ENCODE results near the gene EEF1AKMT1. TPM values are rescaled to one million over a fixed set of nuclear protein-coding genes. Genes with fewer than 3 reads are reported as not detected.
A peak's percentile ranks its signal among the peaks of the same experiment; 100 is the strongest.

Gene EEF1AKMT1
- total and polyA plus RNA-seq, 4 donors: 13.1 to 20.8 (median 18.4) TPM

GRCh38 chr13:20714161-20714560 is 59.6 kb downstream of the EEF1AKMT1 start:
- Histone ChIP-seq H3K4me1 (ENCODE audit: control insufficient read depth, insufficient read depth, low read length) (peaks cover 32% of the 10 kb centered on the region), H3K27ac (ENCODE audit: low read depth, low read length) (peak overlapping the region; percentile 35)

DNA sequence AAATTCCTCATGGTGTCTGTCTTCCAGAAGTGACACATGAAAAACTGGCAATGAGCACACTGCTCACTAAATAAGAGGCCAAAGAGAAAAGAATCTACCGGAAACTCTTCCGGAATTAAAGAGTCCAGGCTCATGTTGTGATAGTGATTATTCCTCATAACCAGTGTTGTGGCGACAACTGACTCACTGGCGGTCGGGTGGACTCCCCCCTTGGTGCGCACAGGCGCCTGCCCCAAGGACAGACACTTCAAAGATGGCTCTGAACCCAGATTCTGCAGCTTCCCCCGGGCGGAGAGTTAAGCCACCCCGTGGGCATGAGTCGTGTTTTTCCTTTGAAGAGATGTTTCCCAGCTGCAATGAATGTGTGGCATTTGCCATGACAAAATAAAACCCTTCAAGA is 60.0 kb downstream of the EEF1AKMT1 start:
- H3K27me3 ChIP-seq (ENCODE audit: control insufficient read depth, insufficient read depth, low read length): no peaks in the 10 kb centered on the region
- peak in 1 of 6 donors; percentile 27 for DNase-seq (ENCODE audit: low read depth in 4 of 6, low spot score in 6 of 6)
- H3K4me3 ChIP-seq (ENCODE audit: low read depth, low read length): no peak overlapping the region
- WGBS (ENCODE audit: insufficient coverage): 40% methylated on average over 5 of the region's 11 CpGs
- H3K36me3 ChIP-seq (ENCODE audit: control insufficient read depth, insufficient read depth, low read length): peaks cover 16% of the 10 kb centered on the region
- H3K27ac ChIP-seq (ENCODE audit: low read depth, low read length): peak overlapping the region; percentile 1
- peaks cover 32% of the 10 kb centered on the region for H3K4me1 ChIP-seq (ENCODE audit: control insufficient read depth, insufficient read depth, low read length)
- H3K9me3 ChIP-seq (ENCODE audit: control insufficient read depth, insufficient read depth, low read length): no peaks in the 10 kb centered on the region

More at GRCh38 chr13:20714161-20714560, 59.6 kb downstream of the EEF1AKMT1 start:
- 54% methylated on average over 8 of the region's 8 CpGs for WGBS (ENCODE audit: insufficient coverage)
- Histone ChIP-seq H3K4me3 (ENCODE audit: low read depth, low read length) (no peak overlapping the region), H3K9me3 (ENCODE audit: control insufficient read depth, insufficient read depth, low read length) (no peaks in the 10 kb centered on the region), H3K27me3 (ENCODE audit: control insufficient read depth, insufficient read depth, low read length) (no peaks in the 10 kb centered on the region), H3K36me3 (ENCODE audit: control insufficient read depth, insufficient read depth, low read length) (peaks cover 20% of the 10 kb centered on the region)
- no peak for DNase-seq (ENCODE audit: low read depth in 4 of 6, low spot score in 6 of 6)

- Histone ChIP-seq H3K9me3 (ENCODE audit: control insufficient read depth, insufficient read depth, low read length) (no peaks in the 10 kb centered on the region), H3K36me3 (ENCODE audit: control insufficient read depth, insufficient read depth, low read length) (peaks cover 8% of the 10 kb centered on the region), H3K27me3 (ENCODE audit: control insufficient read depth, insufficient read depth, low read length) (no peaks in the 10 kb centered on the region), H3K4me1 (ENCODE audit: control insufficient read depth, insufficient read depth, low read length) (peaks cover 32% of the 10 kb centered on the region), H3K4me3 (ENCODE audit: low read depth, low read length) (no peak overlapping the region), H3K27ac (ENCODE audit: low read depth, low read length) (peak overlapping the region; percentile 40)
- WGBS (ENCODE audit: insufficient coverage): 33% methylated on average over 5 of the region's 11 CpGs
- DNase-seq (ENCODE audit: low read depth in 4 of 6, low spot score in 6 of 6): peak in 1 of 6 donors; percentile 26
Measured at GRCh38 chr13:20713014-20713376, 60.8 kb downstream of the EEF1AKMT1 start.

- WGBS (ENCODE audit: insufficient coverage): 63% methylated on average over 3 of the region's 13 CpGs
- H3K36me3 ChIP-seq (ENCODE audit: control insufficient read depth, insufficient read depth, low read length): peaks cover 8% of the 10 kb centered on the region
- DNase-seq (ENCODE audit: low read depth in 4 of 6, low spot score in 6 of 6): no peak
- H3K27me3 ChIP-seq (ENCODE audit: control insufficient read depth, insufficient read depth, low read length): no peaks in the 10 kb centered on the region
- no peaks in the 10 kb centered on the region for H3K9me3 ChIP-seq (ENCODE audit: control insufficient read depth, insufficient read depth, low read length)
- no peak overlapping the region for H3K27ac ChIP-seq (ENCODE audit: low read depth, low read length)
- H3K4me3 ChIP-seq (ENCODE audit: low read depth, low read length): no peak overlapping the region
- H3K4me1 ChIP-seq (ENCODE audit: control insufficient read depth, insufficient read depth, low read length): peaks cover 20% of the 10 kb centered on the region
Measured at GRCh38 chr13:20711301-20712044, 62.3 kb downstream of the EEF1AKMT1 start.

GRCh38 chr13:20709782-20710181 is 64.0 kb downstream of the EEF1AKMT1 start:
- 63% methylated on average over 3 of the region's 4 CpGs for WGBS (ENCODE audit: insufficient coverage)

DNA sequence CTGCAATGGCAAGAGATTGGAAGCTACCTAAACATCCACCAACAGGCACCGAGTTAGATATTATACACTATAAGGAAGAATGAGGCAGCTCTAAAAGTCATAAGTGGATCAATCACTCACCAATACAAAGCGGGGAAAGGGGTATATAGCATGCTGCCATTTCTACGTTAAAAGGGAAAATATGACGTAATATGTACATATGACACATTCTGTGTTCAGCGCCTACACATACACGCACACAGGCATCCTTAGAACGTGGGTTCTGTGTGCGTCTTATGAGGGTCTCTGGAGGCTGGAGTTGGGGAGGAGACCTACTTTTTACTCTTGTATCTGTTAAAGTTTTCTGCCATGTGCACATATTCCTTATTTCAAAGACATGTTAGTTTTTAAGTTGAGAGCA is 64.4 kb downstream of the EEF1AKMT1 start:
- DNase-seq (ENCODE audit: low read depth in 4 of 6, low spot score in 6 of 6): no peak
- WGBS (ENCODE audit: insufficient coverage): 88% methylated on average over 5 of the region's 8 CpGs
- Histone ChIP-seq H3K27me3 (ENCODE audit: control insufficient read depth, insufficient read depth, low read length) (no peaks in the 10 kb centered on the region), H3K27ac (ENCODE audit: low read depth, low read length) (no peak overlapping the region), H3K36me3 (ENCODE audit: control insufficient read depth, insufficient read depth, low read length) (peaks cover 11% of the 10 kb centered on the region), H3K4me1 (ENCODE audit: control insufficient read depth, insufficient read depth, low read length) (peaks cover 20% of the 10 kb centered on the region), H3K9me3 (ENCODE audit: control insufficient read depth, insufficient read depth, low read length) (no peaks in the 10 kb centered on the region), H3K4me3 (ENCODE audit: low read depth, low read length) (no peak overlapping the region)

More at GRCh38 chr13:20709782-20710181, 64.0 kb downstream of the EEF1AKMT1 start:
- H3K4me1 ChIP-seq (ENCODE audit: control insufficient read depth, insufficient read depth, low read length): peaks cover 22% of the 10 kb centered on the region
- no peaks in the 10 kb centered on the region for H3K27me3 ChIP-seq (ENCODE audit: control insufficient read depth, insufficient read depth, low read length)
- peaks cover 11% of the 10 kb centered on the region for H3K36me3 ChIP-seq (ENCODE audit: control insufficient read depth, insufficient read depth, low read length)
- H3K4me3 ChIP-seq (ENCODE audit: low read depth, low read length): no peak overlapping the region
- no peaks in the 10 kb centered on the region for H3K9me3 ChIP-seq (ENCODE audit: control insufficient read depth, insufficient read depth, low read length)
- DNase-seq (ENCODE audit: low read depth in 4 of 6, low spot score in 6 of 6): no peak
- H3K27ac ChIP-seq (ENCODE audit: low read depth, low read length): no peak overlapping the region

DNA sequence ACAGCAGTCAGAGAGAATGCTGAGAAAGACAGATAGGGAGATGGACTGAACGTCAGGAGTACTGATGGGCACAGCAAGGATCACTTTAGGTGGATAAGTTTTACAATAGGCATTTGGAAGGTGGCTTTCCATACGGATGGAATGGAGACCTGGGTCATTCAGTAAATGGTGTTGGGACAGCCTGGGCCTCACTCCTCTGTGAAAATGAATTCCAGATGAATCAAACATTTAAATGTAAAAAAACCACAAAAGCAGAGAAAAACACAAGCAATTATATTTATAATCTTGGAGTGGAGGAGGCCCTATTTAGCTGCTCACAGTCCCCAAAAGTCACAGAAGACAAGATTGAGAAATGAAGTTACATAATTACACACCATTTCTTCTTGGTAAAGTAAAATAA is 65.5 kb downstream of the EEF1AKMT1 start:
- no peak for DNase-seq (ENCODE audit: low read depth in 4 of 6, low spot score in 6 of 6)
- 60% methylated on average over 1 of the region's 2 CpGs for WGBS (ENCODE audit: insufficient coverage)
- H3K27ac ChIP-seq (ENCODE audit: low read depth, low read length): no peak overlapping the region
- no peak overlapping the region for H3K4me3 ChIP-seq (ENCODE audit: low read depth, low read length)
- peaks cover 13% of the 10 kb centered on the region for H3K4me1 ChIP-seq (ENCODE audit: control insufficient read depth, insufficient read depth, low read length)
- no peaks in the 10 kb centered on the region for H3K9me3 ChIP-seq (ENCODE audit: control insufficient read depth, insufficient read depth, low read length)
- H3K36me3 ChIP-seq (ENCODE audit: control insufficient read depth, insufficient read depth, low read length): peaks cover 11% of the 10 kb centered on the region
- no peaks in the 10 kb centered on the region for H3K27me3 ChIP-seq (ENCODE audit: control insufficient read depth, insufficient read depth, low read length)

DNA sequence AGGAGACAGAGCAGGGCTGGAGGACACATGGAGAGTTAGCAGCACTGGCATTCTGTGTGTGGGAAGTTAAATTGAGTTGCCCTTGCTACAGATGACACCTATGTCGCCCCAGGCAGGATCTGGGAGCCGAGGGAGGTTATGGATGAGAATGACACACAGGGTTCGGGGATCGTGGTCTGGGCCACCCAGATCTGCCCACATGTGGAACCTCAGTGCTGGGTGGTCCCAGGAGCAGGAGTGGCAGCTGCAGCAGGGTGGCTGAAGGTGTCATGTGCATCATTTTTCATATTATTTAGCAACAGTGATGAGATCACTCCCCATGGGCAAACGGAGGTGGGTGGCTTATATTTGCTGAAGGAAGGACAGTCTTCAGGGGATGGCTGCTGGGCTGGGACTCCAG is 67.1 kb downstream of the EEF1AKMT1 start:
- Histone ChIP-seq H3K27ac (ENCODE audit: low read depth, low read length) (no peak overlapping the region), H3K4me1 (ENCODE audit: control insufficient read depth, insufficient read depth, low read length) (peaks cover 6% of the 10 kb centered on the region), H3K4me3 (ENCODE audit: low read depth, low read length) (no peak overlapping the region), H3K27me3 (ENCODE audit: control insufficient read depth, insufficient read depth, low read length) (no peaks in the 10 kb centered on the region), H3K9me3 (ENCODE audit: control insufficient read depth, insufficient read depth, low read length) (no peaks in the 10 kb centered on the region), H3K36me3 (ENCODE audit: control insufficient read depth, insufficient read depth, low read length) (peaks cover 11% of the 10 kb centered on the region)
- DNase-seq (ENCODE audit: low read depth in 4 of 6, low spot score in 6 of 6): no peak
- 97% methylated on average over 4 of the region's 5 CpGs for WGBS (ENCODE audit: insufficient coverage)

DNA sequence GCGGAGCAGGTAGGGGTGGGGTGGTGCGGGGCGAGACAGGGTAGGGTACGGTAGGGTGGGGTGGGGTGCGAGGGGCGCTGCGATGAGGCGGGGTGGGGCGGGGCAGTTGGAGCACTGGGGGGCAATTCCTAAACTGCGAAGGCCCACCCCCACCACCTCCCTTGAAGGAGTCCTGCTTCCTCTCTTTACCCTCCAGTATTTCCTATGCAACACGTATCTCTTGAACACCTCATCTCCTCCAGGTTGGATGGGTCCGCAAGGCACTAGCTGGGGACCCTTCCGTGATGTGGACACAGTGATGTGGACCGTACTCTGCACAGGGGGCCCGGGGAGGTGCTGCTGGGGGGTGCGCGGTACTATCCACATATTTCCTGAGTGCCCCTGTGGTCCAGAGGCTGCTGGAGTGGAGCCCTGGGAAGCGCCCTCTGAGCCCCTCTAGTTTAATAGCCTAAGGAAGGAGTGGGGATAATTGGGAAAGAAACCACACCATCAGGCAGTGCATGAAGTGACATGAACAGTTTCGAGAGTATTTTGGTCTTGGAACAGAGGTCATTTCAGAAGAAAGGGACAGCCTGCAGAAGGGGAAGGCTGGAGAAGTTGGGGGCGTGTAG is 69.2 kb downstream of the EEF1AKMT1 start:
- DNase-seq (ENCODE audit: low read depth in 4 of 6, low spot score in 6 of 6): no peak
- peaks cover 11% of the 10 kb centered on the region for H3K36me3 ChIP-seq (ENCODE audit: control insufficient read depth, insufficient read depth, low read length)
- peaks cover 10% of the 10 kb centered on the region for H3K4me1 ChIP-seq (ENCODE audit: control insufficient read depth, insufficient read depth, low read length)
- H3K27me3 ChIP-seq (ENCODE audit: control insufficient read depth, insufficient read depth, low read length): no peaks in the 10 kb centered on the region
- 43% methylated on average over 8 of the region's 20 CpGs for WGBS (ENCODE audit: insufficient coverage)
- no peaks in the 10 kb centered on the region for H3K9me3 ChIP-seq (ENCODE audit: control insufficient read depth, insufficient read depth, low read length)
- H3K27ac ChIP-seq (ENCODE audit: low read depth, low read length): peak overlapping the region; percentile 25
- H3K4me3 ChIP-seq (ENCODE audit: low read depth, low read length): peak overlapping the region; percentile 11
